Heart right ventricle (tissue), 16 donors: ENCODE results near the gene PXT1. TPM values are rescaled to one million over a fixed set of nuclear protein-coding genes. Genes with fewer than 3 reads are reported as not detected.

Source experiments
- ATAC-seq, 8 donors: fragments of 200-7000 bp; cut with Tn5 transposase; one replicate each; pipeline ENCODE4 v1.9.1; 2020; ENCODE audit warnings: mild to moderate bottlenecking in 8 of 8, moderate library complexity in 8 of 8, moderate number of reproducible peaks in 1 of 8
- DNase-seq, 2 donors: peaks; one replicate each; pipeline ENCODE4 v3.0.0-alpha.2; 2020
- H3K27ac ChIP-seq, 10 donors: fragments of 200-600 bp; sonication (generic) in 2 of 10; one replicate each; pipeline versions ENCODE4 v1.5.0 to v1.8.0; 2020 to 2022; ENCODE audit warnings: mild to moderate bottlenecking in 3 of 10
- H3K27me3 ChIP-seq, 7 donors: fragments of 200-600 bp; one replicate each; pipeline ENCODE4 v1.8.0; 2021 to 2022; ENCODE audit warnings: mild to moderate bottlenecking in 2 of 7
- H3K36me3 ChIP-seq, 9 donors: fragments of 200-600 bp; sonication (generic) in 1 of 9; one replicate each; pipeline versions ENCODE4 v1.5.0 to v1.8.0; 2020 to 2022; ENCODE audit warnings: mild to moderate bottlenecking in 2 of 9
- H3K4me1 ChIP-seq, 9 donors: fragments of 200-600 bp; sonication (generic) in 1 of 9; one replicate each; pipeline versions ENCODE4 v1.5.0 to v1.8.0; 2020 to 2022; ENCODE audit warnings: mild to moderate bottlenecking in 4 of 9
- H3K4me3 ChIP-seq, 10 donors: fragments of 200-600 bp; sonication (generic) in 2 of 10; one replicate each; pipeline versions ENCODE4 v1.5.0 to v1.8.0; 2020 to 2022; ENCODE audit warnings: mild to moderate bottlenecking in 7 of 10, moderate library complexity in 2 of 10
- H3K9me3 ChIP-seq, 11 donors: fragments of 200-600 bp in 10 of 11; sonication (generic) in 2 of 11; one replicate each; pipeline versions ENCODE4 v1.5.0 to v1.8.0; 2013 to 2022; ENCODE audit warnings: mild to moderate bottlenecking in 2 of 11, control low read depth in 1 of 11, moderate library complexity in 1 of 11
- CTCF ChIP-seq, 9 donors: fragments of 200-600 bp; sonication (generic) in 2 of 9; IDR thresholded peaks; one replicate each; pipeline versions ENCODE4 v1.5.0 to v1.8.0; 2021 to 2022; ENCODE audit warnings: antibody characterized with exemption in 9 of 9, mild to moderate bottlenecking in 5 of 9, moderate library complexity in 1 of 9
- WGBS, 2 donors: extraction: QIAGEN DNeasy Blood & Tissue Kit; methylation state at CpG; one replicate each; pipeline ENCODE4 v1.1.7; 2013; ENCODE audit warnings: inconsistent platforms in 1 of 2; 5-methylcytosine and 5-hydroxymethylcytosine counted together
- intact Hi-C, 10 donors: fragments of 100-400 bp; cut with DNase I; formaldehyde crosslinking; loops; one replicate each; pipeline versions ENCODE4 v1.11.1 to v1.14.2; 2022
- polyA plus RNA-seq, 2 donors: library from polyadenylated mRNA; stranded (reverse); fragments of 200-250 nt; gene quantifications; one replicate each; pipeline ENCODE4 v1.2.3, GENCODE V29; 2013
- total RNA-seq, 10 donors: library from RNA; stranded (reverse); fragmentation: NEBNext Ultra II Directional in 3 of 10; extraction: Animal tissue kit (Norgen Biotek cat#: 25700) in 3 of 10; gene quantifications; one replicate each; pipeline versions ENCODE4 v1.2.1 to v1.2.4, GENCODE V29; 2021 to 2023
- donor health status: Arrhythmogenic right ventricular cardiomyopathy.
- donor health status: ischemic (EF 13 %, LVEDD 7.1; RV severe dilation, severe dysfunction).
- donor health status: healthy with polysubstance abuse.
- donor health status: DM: no; HTN: yes; CAD: no.
- donor health status: DM: no; HTN: no; CAD: no.
- donor health status: ischemic (EF 25% LVEDD 6.9; RV normal size, moderate dysfunction).
- donor health status: ischemic (EF 25% LVEDD 5.7; RV mildly dilated, moderate dysfunction).
- donor health status: healthy.
- donor health status: DM: yes; HTN: yes; CAD: no.
- donor health status: Ischemic cardiomyopathy.
- donor health status: ischemic (EF 35%, LVEDD 5.7; RV mildly dilated, moderate dysfunction).
- donor health status: nonischemic (EF 11% LVEDD 7.7; RV severe dilation, severe dysfunction).
- donor health status: DM: yes; HTN: yes; CAD: no.
- donor health status: PGD.
- donor health status: ischemic (EF 29% LVEDD 5.4; RV normal size, mild dysfunction).
- donor health status: nonischemic (EF 23%, LVEDD 6.1; RV moderate dilation, normal function).

The PXT1 gene
- total and polyA plus RNA-seq, 12 donors = 0.15 to 0.34 (median 0.23) TPM; not detected in 5

- Histone ChIP-seq H3K27ac (no peak overlapping the region), H3K4me3 (no peak overlapping the region), H3K9me3 (peaks cover 0 to 4% (median 0%) of the 10 kb centered on the region in 11 donors), H3K36me3 (no peaks in the 10 kb centered on the region), H3K27me3 (no peaks in the 10 kb centered on the region), H3K4me1 (peaks cover 2 to 36% (median 25%) of the 10 kb centered on the region in 9 donors)
- TF ChIP-seq CTCF (IDR thresholded peaks at IDR 0.05) = no peak
- WGBS, 2 donors = 84 to 96% methylated on average over 1 of the region's 1 CpG
- intact Hi-C loops = loop anchor here in 2 of 10 donors (5.0 to 10.0 kb wide), 2 partner anchors 51 to 1203 kb away; no protein-coding TSS in a partner anchor
- ATAC-seq = no peak
- DNase-seq = no peak
Observed at GRCh38 chr6:36464233-36464632, 21.6 kb upstream of the PXT1 start.

DNA sequence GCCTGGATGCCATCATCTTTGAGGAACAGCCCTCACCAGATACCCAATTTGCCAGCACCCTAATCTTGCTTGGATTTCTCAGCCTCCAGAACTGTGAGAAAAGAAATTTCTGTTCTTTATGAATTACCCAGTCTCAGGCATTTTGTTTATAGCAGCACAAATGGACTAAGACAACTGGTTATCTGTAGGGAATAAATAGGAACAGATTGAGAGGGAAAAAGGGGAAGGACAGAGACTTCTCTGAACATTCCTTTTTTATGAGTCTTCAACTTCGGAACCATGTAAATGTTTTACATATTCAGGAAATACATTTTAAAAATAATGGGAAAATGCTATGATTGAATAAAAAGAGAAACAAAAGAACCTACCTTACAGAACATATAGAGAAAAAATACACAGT is 21.0 kb upstream of the PXT1 start:
- WGBS, 2 donors = 65 to 74% methylated on average over 1 of the region's 1 CpG
- Histone ChIP-seq H3K4me1 (peaks cover 2 to 32% (median 26%) of the 10 kb centered on the region in 9 donors), H3K9me3 (peaks cover 0 to 4% (median 0%) of the 10 kb centered on the region in 11 donors), H3K27ac (no peak overlapping the region), H3K36me3 (no peaks in the 10 kb centered on the region), H3K4me3 (no peak overlapping the region), H3K27me3 (no peaks in the 10 kb centered on the region)
- DNase-seq = no peak
- no peak for TF ChIP-seq CTCF (IDR thresholded peaks at IDR 0.05)
- no peak for ATAC-seq
- intact Hi-C loops = loop anchor here in 2 of 10 donors (5.0 to 10.0 kb wide), 2 partner anchors 51 to 1204 kb away; no protein-coding TSS in a partner anchor

- ATAC-seq = no peak
Observed at GRCh38 chr6:36461646-36462045, 19.0 kb upstream of the PXT1 start.

DNA sequence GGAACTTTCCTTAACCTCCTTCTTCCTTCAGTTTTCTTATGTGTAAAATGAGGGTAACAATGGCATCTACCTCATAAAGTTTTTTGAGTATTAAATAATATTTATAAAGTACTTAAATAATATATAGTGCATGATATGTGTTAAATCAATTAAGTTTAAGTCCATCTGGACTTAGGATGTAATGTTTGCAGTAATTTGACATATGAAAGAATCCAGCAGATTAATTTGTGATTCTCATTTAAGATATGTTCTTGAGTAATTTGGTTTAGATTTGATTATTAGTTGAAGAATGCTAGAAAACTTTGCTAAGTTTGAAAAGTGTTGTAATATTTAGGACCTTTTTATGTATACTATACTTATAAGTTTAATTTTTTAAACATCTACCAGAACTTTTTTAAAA is 18.3 kb upstream of the PXT1 start:
- TF ChIP-seq CTCF (IDR thresholded peaks at IDR 0.05) = no peak
- intact Hi-C loops = loop anchor here in 2 of 10 donors (5.0 to 10.0 kb wide), 2 partner anchors 54 to 1206 kb away; no protein-coding TSS in a partner anchor
- no peak overlapping the region for H3K4me3 ChIP-seq

More at GRCh38 chr6:36461646-36462045, 19.0 kb upstream of the PXT1 start:
- 28 to 35% methylated on average over 3 of the region's 3 CpGs for WGBS, 2 donors
- H3K4me3 ChIP-seq = no peak overlapping the region
- no peak for TF ChIP-seq CTCF (IDR thresholded peaks at IDR 0.05)
- no peaks in the 10 kb centered on the region for H3K9me3 ChIP-seq
- intact Hi-C loops = loop anchor here in 2 of 10 donors (5.0 to 10.0 kb wide), 2 partner anchors 53 to 1206 kb away; no protein-coding TSS in a partner anchor
- H3K4me1 ChIP-seq = peaks cover 2 to 31% (median 26%) of the 10 kb centered on the region in 9 donors
- no peak overlapping the region for H3K27ac ChIP-seq
- no peaks in the 10 kb centered on the region for H3K27me3 ChIP-seq
- peaks cover 0 to 7% (median 0%) of the 10 kb centered on the region in 9 donors for H3K36me3 ChIP-seq
- DNase-seq = no peak

More for the DNA sequence above, 18.3 kb upstream of the PXT1 start:
- H3K4me1 ChIP-seq = peaks cover 2 to 31% (median 26%) of the 10 kb centered on the region in 9 donors
- no peak overlapping the region for H3K27ac ChIP-seq
- peaks cover 0 to 7% (median 0%) of the 10 kb centered on the region in 9 donors for H3K36me3 ChIP-seq
- H3K9me3 ChIP-seq = no peaks in the 10 kb centered on the region
- DNase-seq (no peak), ATAC-seq (no peak)
- H3K27me3 ChIP-seq = no peaks in the 10 kb centered on the region
